ENCODE measurements around the gene LIPI.
"Not testable (repeated sequence)": the region's sequence is repeated elsewhere in the genome, so short reads cannot be mapped to it uniquely, and the experiment has no call there.

LIPI gene

GRCh38 chr21:14206222-14206621 is 4.5 kb downstream of the LIPI start:
- no peak for DNase-seq (ENCODE audit: low spot score)

GRCh38 chr21:14166463-14167223 is 44.1 kb downstream of the LIPI start:
- WGBS, 2 donors (ENCODE audit: extremely low coverage in 2 of 2, insufficient read length in 2 of 2, insufficient replicate concordance in 1 of 2) = no CpG with 5 or more reads among the region's 16 CpGs
- not testable (repeated sequence) for H4K91ac ChIP-seq (ENCODE audit: low read depth, low read length, poor library complexity); H3K36me3 ChIP-seq (replicated peaks in 1 of 2; ENCODE audit: control insufficient read depth in 2 of 2, insufficient read depth in 2 of 2, low read length in 2 of 2)

More at GRCh38 chr21:14206222-14206621, 4.5 kb downstream of the LIPI start:
- no peak overlapping the region for H2BK12ac ChIP-seq (ENCODE audit: low read length)
- no peak overlapping the region for H3K4me2 ChIP-seq (ENCODE audit: insufficient read depth, low read length, poor library complexity, severe bottlenecking)
- no peak overlapping the region for H2BK5ac ChIP-seq (ENCODE audit: low read length)
- no peaks in the 10 kb centered on the region for H3K79me1 ChIP-seq (ENCODE audit: low read depth, low read length)
- H3K14ac ChIP-seq (ENCODE audit: low read length) = no peak overlapping the region
- H3K27ac ChIP-seq (replicated peaks; ENCODE audit: low read length) = no peak overlapping the region
- H3K27me3 ChIP-seq (ENCODE audit: control insufficient read depth in 3 of 3, insufficient read depth in 3 of 3, low read depth in 1 of 3, low read length in 3 of 3) = peaks cover 0 to 30% (median 0%) of the 10 kb centered on the region in 3 experiments
- no peak overlapping the region for H2AFZ ChIP-seq (ENCODE audit: low read length)
- H2BK120ac ChIP-seq (ENCODE audit: low read depth, low read length) = no peak overlapping the region
- no peak overlapping the region for H3K18ac ChIP-seq (ENCODE audit: low read length)
- H3K23ac ChIP-seq (ENCODE audit: low read depth, low read length, poor library complexity) = no peak overlapping the region
- no peak overlapping the region for H3K4ac ChIP-seq (ENCODE audit: low read length)
- no peak overlapping the region for H3K9ac ChIP-seq (ENCODE audit: low read depth, low read length, poor library complexity)
- no peaks in the 10 kb centered on the region for H3K9me3 ChIP-seq (replicated peaks in 1 of 2; ENCODE audit: control insufficient read depth in 2 of 2, insufficient read depth in 1 of 2, low read depth in 1 of 2, low read length in 2 of 2)
- no peak overlapping the region for H2AK5ac ChIP-seq (ENCODE audit: low read depth, low read length)
- no peak overlapping the region for H3K4me3 ChIP-seq (ENCODE audit: low read length in 2 of 2)
- H3K4me1 ChIP-seq (ENCODE audit: control insufficient read depth in 2 of 2, insufficient read depth in 1 of 2, low read depth in 1 of 2, low read length in 2 of 2) = no peaks in the 10 kb centered on the region
- H4K8ac ChIP-seq (ENCODE audit: low read depth, low read length) = no peak overlapping the region
- H2BK15ac ChIP-seq (ENCODE audit: low read length) = no peak overlapping the region
- H4K91ac ChIP-seq (ENCODE audit: low read depth, low read length, poor library complexity) = no peak overlapping the region
- H3K36me3 ChIP-seq (replicated peaks in 1 of 2; ENCODE audit: control insufficient read depth in 2 of 2, insufficient read depth in 2 of 2, low read length in 2 of 2) = no peaks in the 10 kb centered on the region

GRCh38 chr21:14143999-14144398 is 66.8 kb downstream of the LIPI start:
- Histone ChIP-seq H3K4me3 (ENCODE audit: low read length in 2 of 2) (no peak overlapping the region), H3K79me1 (ENCODE audit: low read depth, low read length) (no peaks in the 10 kb centered on the region), H3K27me3 (ENCODE audit: control insufficient read depth in 3 of 3, insufficient read depth in 3 of 3, low read depth in 1 of 3, low read length in 3 of 3) (no peaks in the 10 kb centered on the region), H2BK12ac (ENCODE audit: low read length) (no peak overlapping the region), H3K9me3 (replicated peaks in 1 of 2; ENCODE audit: control insufficient read depth in 2 of 2, insufficient read depth in 1 of 2, low read depth in 1 of 2, low read length in 2 of 2) (peaks cover 0 to 2% of the 10 kb centered on the region in 2 donors), H2BK120ac (ENCODE audit: low read depth, low read length) (no peak overlapping the region), H3K36me3 (replicated peaks in 1 of 2; ENCODE audit: control insufficient read depth in 2 of 2, insufficient read depth in 2 of 2, low read length in 2 of 2) (peaks cover 0 to 2% of the 10 kb centered on the region in 2 donors), H3K4me1 (ENCODE audit: control insufficient read depth in 2 of 2, insufficient read depth in 1 of 2, low read depth in 1 of 2, low read length in 2 of 2) (no peaks in the 10 kb centered on the region), H4K8ac (ENCODE audit: low read depth, low read length) (no peak overlapping the region), H2AK5ac (ENCODE audit: low read depth, low read length) (no peak overlapping the region), H2AFZ (ENCODE audit: low read length) (no peak overlapping the region), H4K91ac (ENCODE audit: low read depth, low read length, poor library complexity) (no peak overlapping the region), H3K23ac (ENCODE audit: low read depth, low read length, poor library complexity) (no peak overlapping the region), H3K14ac (ENCODE audit: low read length) (no peak overlapping the region), H2BK15ac (ENCODE audit: low read length) (no peak overlapping the region), H3K27ac (replicated peaks; ENCODE audit: low read length) (no peak overlapping the region), H3K18ac (ENCODE audit: low read length) (no peak overlapping the region), H3K9ac (ENCODE audit: low read depth, low read length, poor library complexity) (no peak overlapping the region), H3K4ac (ENCODE audit: low read length) (no peak overlapping the region), H3K4me2 (ENCODE audit: insufficient read depth, low read length, poor library complexity, severe bottlenecking) (no peak overlapping the region), H2BK5ac (ENCODE audit: low read length) (no peak overlapping the region)
- no peak for DNase-seq (ENCODE audit: low spot score)

More at GRCh38 chr21:14166463-14167223, 44.1 kb downstream of the LIPI start:
- not testable (repeated sequence) for H4K8ac ChIP-seq (ENCODE audit: low read depth, low read length); H3K14ac ChIP-seq (ENCODE audit: low read length); H3K27ac ChIP-seq (replicated peaks; ENCODE audit: low read length); H3K27me3 ChIP-seq (ENCODE audit: control insufficient read depth in 3 of 3, insufficient read depth in 3 of 3, low read depth in 1 of 3, low read length in 3 of 3); H3K4ac ChIP-seq (ENCODE audit: low read length); H3K79me1 ChIP-seq (ENCODE audit: low read depth, low read length); H2BK15ac ChIP-seq (ENCODE audit: low read length); H3K9ac ChIP-seq (ENCODE audit: low read depth, low read length, poor library complexity); H3K23ac ChIP-seq (ENCODE audit: low read depth, low read length, poor library complexity); H3K9me3 ChIP-seq (replicated peaks in 1 of 2; ENCODE audit: control insufficient read depth in 2 of 2, insufficient read depth in 1 of 2, low read depth in 1 of 2, low read length in 2 of 2); H3K18ac ChIP-seq (ENCODE audit: low read length); H3K4me2 ChIP-seq (ENCODE audit: insufficient read depth, low read length, poor library complexity, severe bottlenecking); H2AK5ac ChIP-seq (ENCODE audit: low read depth, low read length); DNase-seq (ENCODE audit: low spot score); H2BK120ac ChIP-seq (ENCODE audit: low read depth, low read length); H2BK12ac ChIP-seq (ENCODE audit: low read length); H3K4me3 ChIP-seq (ENCODE audit: low read length in 2 of 2); H2AFZ ChIP-seq (ENCODE audit: low read length); H2BK5ac ChIP-seq (ENCODE audit: low read length); H3K4me1 ChIP-seq (ENCODE audit: control insufficient read depth in 2 of 2, insufficient read depth in 1 of 2, low read depth in 1 of 2, low read length in 2 of 2)

- Histone ChIP-seq H3K9ac (ENCODE audit: low read depth, low read length, poor library complexity) (no peak overlapping the region), H2BK120ac (ENCODE audit: low read depth, low read length) (no peak overlapping the region), H3K27me3 (ENCODE audit: control insufficient read depth in 3 of 3, insufficient read depth in 3 of 3, low read depth in 1 of 3, low read length in 3 of 3) (no peaks in the 10 kb centered on the region), H3K4me1 (ENCODE audit: control insufficient read depth in 2 of 2, insufficient read depth in 1 of 2, low read depth in 1 of 2, low read length in 2 of 2) (no peaks in the 10 kb centered on the region), H3K27ac (replicated peaks; ENCODE audit: low read length) (no peak overlapping the region), H2AFZ (ENCODE audit: low read length) (no peak overlapping the region), H3K23ac (ENCODE audit: low read depth, low read length, poor library complexity) (no peak overlapping the region), H3K9me3 (replicated peaks in 1 of 2; ENCODE audit: control insufficient read depth in 2 of 2, insufficient read depth in 1 of 2, low read depth in 1 of 2, low read length in 2 of 2) (no peaks in the 10 kb centered on the region), H2BK15ac (ENCODE audit: low read length) (no peak overlapping the region), H3K18ac (ENCODE audit: low read length) (no peak overlapping the region), H3K4me2 (ENCODE audit: insufficient read depth, low read length, poor library complexity, severe bottlenecking) (no peak overlapping the region), H3K36me3 (replicated peaks in 1 of 2; ENCODE audit: control insufficient read depth in 2 of 2, insufficient read depth in 2 of 2, low read length in 2 of 2) (peaks cover 0 to 5% of the 10 kb centered on the region in 2 donors), H2BK12ac (ENCODE audit: low read length) (no peak overlapping the region), H4K91ac (ENCODE audit: low read depth, low read length, poor library complexity) (no peak overlapping the region), H4K8ac (ENCODE audit: low read depth, low read length) (no peak overlapping the region), H3K4ac (ENCODE audit: low read length) (no peak overlapping the region), H3K14ac (ENCODE audit: low read length) (no peak overlapping the region), H3K4me3 (ENCODE audit: low read length in 2 of 2) (no peak overlapping the region), H2AK5ac (ENCODE audit: low read depth, low read length) (no peak overlapping the region), H2BK5ac (ENCODE audit: low read length) (no peak overlapping the region), H3K79me1 (ENCODE audit: low read depth, low read length) (no peaks in the 10 kb centered on the region)
- DNase-seq (ENCODE audit: low spot score) = no peak
- no CpG with 5 or more reads among the region's 7 CpGs for WGBS, 2 donors (ENCODE audit: extremely low coverage in 2 of 2, insufficient read length in 2 of 2, insufficient replicate concordance in 1 of 2)
Measured at GRCh38 chr21:14124266-14124665, 86.5 kb downstream of the LIPI start.

Data from neuronal stem cell (in vitro differentiated cells).